Mesodermal cell (in vitro differentiated cells): ENCODE measurements around the gene ZNF677.
"Not testable (repeated sequence)": the region's sequence is repeated elsewhere in the genome, so short reads cannot be mapped to it uniquely, and the experiment has no call there.

ENCODE experiments used
- H3K27ac ChIP-seq: 2 replicates; pipeline ENCODE4 v1.7.0; 2013; ENCODE audit warnings: mild to moderate bottlenecking, low read depth, low read length, moderate library complexity; ENCODE audit not compliant: severe bottlenecking
- H3K36me3 ChIP-seq: 2 replicates; pipeline ENCODE4 v1.7.1; 2013; ENCODE audit warnings: mild to moderate bottlenecking, low read length, moderate library complexity; ENCODE audit not compliant: control insufficient read depth, insufficient read depth
- H3K4me1 ChIP-seq: one replicate; pipeline ENCODE4 v1.7.1; 2013; ENCODE audit warnings: mild to moderate bottlenecking, low read length; ENCODE audit not compliant: insufficient read depth, control insufficient read depth, poor library complexity, severe bottlenecking
- H3K4me3 ChIP-seq: 2 replicates; pipeline ENCODE4 v1.7.0; 2013; ENCODE audit warnings: low read length, control low read depth, mild to moderate bottlenecking; ENCODE audit not compliant: insufficient read depth, poor library complexity, severe bottlenecking; ENCODE audit errors: extremely low read depth
- H3K9me3 ChIP-seq: 2 replicates; pipeline ENCODE4 v1.7.1; 2013; ENCODE audit warnings: mild to moderate bottlenecking, low read length, moderate library complexity; ENCODE audit not compliant: control insufficient read depth
- WGBS, 2 experiments: methylation state at CpG; one replicate each; pipeline ENCODE4 v1.1.5; 2013; ENCODE audit warnings: missing lambda C conversion rate in 2 of 2; ENCODE audit not compliant: insufficient coverage in 2 of 2; 5-methylcytosine and 5-hydroxymethylcytosine counted together

ZNF677 gene

GRCh38 chr19:53257715-53258342, 3.2 kb upstream of the ZNF677 start, which contains the start of gene VN1R2:
Gene VN1R2 (plus strand): TSS chr19:53258292. CDS start chr19:53258376, 84 bp downstream.
- H3K36me3 ChIP-seq, H3K27ac ChIP-seq, H3K4me3 ChIP-seq, H3K4me1 ChIP-seq: not testable (repeated sequence)
- H3K9me3 ChIP-seq: peaks cover 38% of the 10 kb centered on the region
- 70 to 85% methylated on average over 9 to 11 of the region's 14 CpGs for WGBS, 2 experiments

- WGBS, 2 experiments: no CpG with 5 or more reads among the region's 1 CpG
- Histone ChIP-seq H3K4me3 (no peak overlapping the region), H3K27ac (no peak overlapping the region), H3K36me3 (peaks cover 22% of the 10 kb centered on the region), H3K4me1 (no peaks in the 10 kb centered on the region), H3K9me3 (peaks cover 37% of the 10 kb centered on the region)
These were observed 8.2 kb downstream of the ZNF677 start for GRCh38 chr19:53246498-53246897.

- peaks cover 11% of the 10 kb centered on the region for H3K36me3 ChIP-seq
- 75% methylated on average over 3 of the region's 4 CpGs; no CpG with 5 or more reads in 1 of the 2 experiments for WGBS, 2 experiments
- H3K9me3 ChIP-seq: peaks cover 63% of the 10 kb centered on the region
- no peaks in the 10 kb centered on the region for H3K4me1 ChIP-seq
- H3K4me3 ChIP-seq: no peak overlapping the region
- no peak overlapping the region for H3K27ac ChIP-seq
These were observed 17.4 kb downstream of the ZNF677 start for GRCh38 chr19:53237114-53237777.

GRCh38 chr19:53224606-53225005, 30.1 kb downstream of the ZNF677 start:
- H3K27ac ChIP-seq: no peak overlapping the region
- WGBS, 2 experiments: 93 to 95% methylated on average over 4 to 13 of the region's 20 CpGs
- no peak overlapping the region for H3K4me3 ChIP-seq
- no peaks in the 10 kb centered on the region for H3K4me1 ChIP-seq
- no peaks in the 10 kb centered on the region for H3K36me3 ChIP-seq
- H3K9me3 ChIP-seq: peaks cover 30% of the 10 kb centered on the region

- H3K27ac ChIP-seq, H3K36me3 ChIP-seq, H3K4me3 ChIP-seq, H3K4me1 ChIP-seq: not testable (repeated sequence)
- H3K9me3 ChIP-seq: peaks cover 43% of the 10 kb centered on the region
- 91 to 100% methylated on average over 2 to 4 of the region's 28 CpGs for WGBS, 2 experiments
These were observed 32.0 kb downstream of the ZNF677 start for GRCh38 chr19:53222716-53223115.

GRCh38 chr19:53212703-53213320, 41.9 kb downstream of the ZNF677 start:
- H3K9me3 ChIP-seq: peaks cover 53% of the 10 kb centered on the region
- WGBS, 2 experiments: 78 to 100% methylated on average over 1 of the region's 2 CpGs

GRCh38 chr19:53211554-53211953, 43.1 kb downstream of the ZNF677 start:
- H3K4me1 ChIP-seq, H3K4me3 ChIP-seq, H3K36me3 ChIP-seq, H3K27ac ChIP-seq: not testable (repeated sequence)
- H3K9me3 ChIP-seq: peaks cover 51% of the 10 kb centered on the region
- no CpG with 5 or more reads among the region's 3 CpGs for WGBS, 2 experiments

More at GRCh38 chr19:53212703-53213320, 41.9 kb downstream of the ZNF677 start:
- no peaks in the 10 kb centered on the region for H3K4me1 ChIP-seq
- H3K27ac ChIP-seq: no peak overlapping the region
- H3K4me3 ChIP-seq: no peak overlapping the region
- no peaks in the 10 kb centered on the region for H3K36me3 ChIP-seq

- Histone ChIP-seq H3K27ac (no peak overlapping the region), H3K4me3 (peak overlapping the region; percentile 36), H3K4me1 (no peaks in the 10 kb centered on the region), H3K36me3 (no peaks in the 10 kb centered on the region), H3K9me3 (peaks cover 59% of the 10 kb centered on the region)
- 45 to 50% methylated on average over 23 to 27 of the region's 42 CpGs for WGBS, 2 experiments
These were observed 57.8 kb downstream of the ZNF677 start for GRCh38 chr19:53196777-53197396.

- Histone ChIP-seq H3K4me3 (no peak overlapping the region), H3K36me3 (peaks cover 13% of the 10 kb centered on the region), H3K4me1 (no peaks in the 10 kb centered on the region), H3K9me3 (peaks cover 54% of the 10 kb centered on the region), H3K27ac (no peak overlapping the region)
- WGBS, 2 experiments: 11 to 17% methylated on average over 2 of the region's 3 CpGs
These were observed 59.3 kb downstream of the ZNF677 start for GRCh38 chr19:53195265-53195903.

GRCh38 chr19:53193535-53194222, 61.0 kb downstream of the ZNF677 start:
- H3K9me3 ChIP-seq: peaks cover 42% of the 10 kb centered on the region
- WGBS, 2 experiments: 86 to 93% methylated on average over 9 to 10 of the region's 12 CpGs
- H3K36me3 ChIP-seq: peaks cover 17% of the 10 kb centered on the region
- H3K27ac ChIP-seq: no peak overlapping the region
- peak overlapping the region; percentile 64 for H3K4me3 ChIP-seq
- H3K4me1 ChIP-seq: no peaks in the 10 kb centered on the region
